Muscle layer of duodenum (tissue), 2 donors: ENCODE measurements around the gene ZNF384.

ENCODE experiments used
- H3K27ac ChIP-seq: one replicate; pipeline ENCODE4 v1.7.0; 2013; ENCODE audit warnings: mild to moderate bottlenecking, low read length
- H3K27me3 ChIP-seq: one replicate; pipeline ENCODE4 v1.7.0; 2013; ENCODE audit warnings: low read depth, mild to moderate bottlenecking, control low read depth, low read length
- H3K36me3 ChIP-seq, 2 donors: one replicate each; pipeline ENCODE4 v1.7.0; 2013; ENCODE audit warnings: low read length in 2 of 2, control low read depth in 1 of 2, mild to moderate bottlenecking in 1 of 2; ENCODE audit not compliant: insufficient read depth in 2 of 2, control insufficient read depth in 1 of 2
- H3K4me1 ChIP-seq, 2 donors: one replicate each; pipeline ENCODE4 v1.7.0; 2013; ENCODE audit warnings: low read length in 2 of 2, mild to moderate bottlenecking in 2 of 2, control low read depth in 1 of 2, moderate library complexity in 1 of 2; ENCODE audit not compliant: insufficient read depth in 2 of 2, control insufficient read depth in 1 of 2
- H3K4me3 ChIP-seq, 2 donors: one replicate each; pipeline ENCODE4 v1.7.0; 2013; ENCODE audit warnings: low read length in 2 of 2, low read depth in 1 of 2, mild to moderate bottlenecking in 1 of 2
- H3K9me3 ChIP-seq, 2 donors: one replicate each; pipeline ENCODE4 v1.7.0; 2013; ENCODE audit warnings: low read length in 2 of 2, control low read depth in 1 of 2, mild to moderate bottlenecking in 1 of 2; ENCODE audit not compliant: control insufficient read depth in 1 of 2
- donor health status: healthy.

Gene ZNF384

DNA sequence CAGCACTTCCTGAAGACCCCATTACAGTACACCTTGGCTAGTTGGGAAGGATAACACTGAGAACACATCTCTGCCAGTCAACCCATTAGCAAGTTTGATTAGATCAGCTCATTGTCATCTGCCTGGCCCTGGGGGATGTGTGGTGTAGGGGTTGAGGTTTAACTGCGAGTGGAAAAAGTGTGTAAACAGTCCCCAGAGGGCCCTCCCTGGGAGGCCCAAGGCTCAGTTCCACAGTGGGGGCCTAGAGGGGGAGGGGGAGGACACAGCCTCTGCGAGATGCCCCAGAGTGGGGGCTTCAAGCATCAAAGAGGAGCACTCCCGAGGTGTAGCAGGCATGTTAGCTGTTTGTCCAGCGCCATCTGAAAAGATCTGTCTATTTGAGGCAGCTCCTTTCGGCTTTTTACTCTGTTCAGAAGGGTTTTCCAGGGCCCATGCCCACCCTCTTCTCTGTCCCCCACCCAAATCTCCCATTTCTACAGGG lies 53.8 kb downstream of the ZNF384 start:
- H3K27ac ChIP-seq, result peak overlapping the region; percentile 61

DNA sequence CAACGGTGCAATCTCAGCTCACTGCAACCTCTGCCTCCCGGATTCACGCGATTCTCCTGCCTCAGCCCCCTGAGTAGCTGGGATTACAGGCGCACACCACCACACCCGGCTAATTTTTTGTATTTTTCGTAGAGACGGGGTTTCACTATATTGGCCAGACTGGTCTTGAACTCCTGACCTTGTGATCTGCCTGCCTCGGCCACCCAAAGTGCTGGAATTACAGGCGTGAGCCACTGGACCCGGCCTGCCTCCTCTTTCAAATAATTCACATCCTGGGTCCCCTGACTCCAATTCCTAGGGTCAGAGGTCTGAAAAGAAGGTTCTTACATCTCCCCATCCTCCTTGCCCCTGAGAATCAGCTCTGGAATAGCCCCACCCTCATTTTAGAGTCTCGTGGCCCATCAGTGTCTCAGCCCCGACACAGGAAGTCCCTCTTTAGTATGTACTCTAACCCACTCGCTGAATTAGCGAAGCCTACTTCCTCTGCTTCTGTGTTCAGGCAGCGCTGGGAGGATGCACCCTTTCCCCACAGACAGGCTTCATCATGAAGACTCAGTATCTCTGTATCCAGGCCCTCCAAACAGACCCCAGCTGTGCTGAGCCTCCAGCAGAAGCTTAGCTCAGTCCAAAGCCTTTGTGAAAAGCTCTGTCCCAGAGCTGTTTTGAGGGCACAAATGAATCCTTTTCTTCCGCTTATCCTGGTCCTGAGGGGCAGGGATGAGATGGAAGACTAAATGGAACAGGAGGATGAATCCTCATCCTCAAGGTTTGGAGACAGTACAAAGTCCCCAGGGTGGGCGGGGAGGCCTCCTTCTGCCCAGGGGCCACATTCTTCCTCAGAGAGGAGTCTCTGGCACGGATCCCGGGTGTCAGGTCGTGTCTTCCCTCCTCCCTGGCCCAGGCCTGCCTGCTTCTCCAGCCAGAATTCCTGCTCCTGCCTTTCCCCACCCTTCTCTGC lies 56.9 kb downstream of the ZNF384 start:
- H3K4me1 ChIP-seq, result peaks cover 8 to 13% of the 10 kb centered on the region in 2 donors

More for the DNA sequence above, 53.8 kb downstream of the ZNF384 start:
- Histone ChIP-seq H3K36me3 (no peaks in the 10 kb centered on the region), H3K27me3 (no peaks in the 10 kb centered on the region), H3K4me3 (peak overlapping the region in 1 of 2 donors; percentile 2), H3K4me1 (peaks cover 8 to 13% of the 10 kb centered on the region in 2 donors), H3K9me3 (no peaks in the 10 kb centered on the region)

GRCh38 chr12:6631549-6631961 lies 57.6 kb downstream of the ZNF384 start:
- H3K27ac ChIP-seq, result peak overlapping the region; percentile 92
- no peaks in the 10 kb centered on the region for H3K9me3 ChIP-seq
- H3K4me3 ChIP-seq, result peak overlapping the region in 1 of 2 donors; percentile 63
- H3K4me1 ChIP-seq, result peaks cover 8 to 13% of the 10 kb centered on the region in 2 donors
- H3K27me3 ChIP-seq, result no peaks in the 10 kb centered on the region
- no peaks in the 10 kb centered on the region for H3K36me3 ChIP-seq

More for the DNA sequence above, 56.9 kb downstream of the ZNF384 start:
- Histone ChIP-seq H3K4me3 (no peak overlapping the region), H3K27ac (peak overlapping the region; percentile 92), H3K9me3 (no peaks in the 10 kb centered on the region), H3K27me3 (no peaks in the 10 kb centered on the region), H3K36me3 (no peaks in the 10 kb centered on the region)

- no peaks in the 10 kb centered on the region for H3K36me3 ChIP-seq
- H3K4me3 ChIP-seq, result peak overlapping the region in 1 of 2 donors; percentile 63
- H3K27ac ChIP-seq, result peak overlapping the region; percentile 92
- H3K9me3 ChIP-seq, result no peaks in the 10 kb centered on the region
- H3K4me1 ChIP-seq, result peaks cover 8 to 13% of the 10 kb centered on the region in 2 donors
- no peaks in the 10 kb centered on the region for H3K27me3 ChIP-seq
Observed at GRCh38 chr12:6630736-6631135, 58.4 kb downstream of the ZNF384 start.

- H3K36me3 ChIP-seq, result no peaks in the 10 kb centered on the region
- peaks cover 0 to 8% of the 10 kb centered on the region in 2 donors for H3K4me1 ChIP-seq
- H3K4me3 ChIP-seq, result no peak overlapping the region
- H3K27ac ChIP-seq, result no peak overlapping the region
- no peaks in the 10 kb centered on the region for H3K27me3 ChIP-seq
- H3K9me3 ChIP-seq, result no peaks in the 10 kb centered on the region
Observed at GRCh38 chr12:6627616-6628015, 61.6 kb downstream of the ZNF384 start.

DNA sequence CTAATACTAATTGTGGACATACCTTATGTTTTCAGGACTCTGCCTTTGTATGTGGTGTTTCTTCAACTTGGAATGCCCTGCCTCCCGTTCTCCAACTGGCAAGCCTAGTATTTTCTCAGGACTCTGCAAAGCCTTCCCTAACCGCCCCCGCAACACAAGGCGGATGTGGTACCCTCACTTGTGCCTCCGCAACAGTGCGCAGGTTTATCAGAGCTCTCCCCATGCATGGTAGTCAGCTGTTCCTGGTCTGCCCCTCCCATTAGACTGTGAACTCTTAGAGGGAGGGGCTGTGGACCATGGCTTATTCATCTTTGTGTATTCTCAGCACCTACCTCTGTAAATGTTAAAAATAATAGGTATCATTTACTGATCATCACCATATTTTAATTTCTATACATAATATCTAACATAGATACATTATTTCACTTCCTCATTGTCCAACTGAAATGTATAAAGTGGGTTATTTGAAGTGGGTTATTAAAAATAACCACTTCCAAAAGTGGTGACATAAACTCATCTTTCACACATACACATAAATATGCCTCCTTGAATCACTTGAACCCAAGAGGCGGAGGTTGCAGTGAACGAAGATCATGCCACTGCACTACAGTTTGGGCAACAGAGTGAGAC lies 62.4 kb downstream of the ZNF384 start:
- no peaks in the 10 kb centered on the region for H3K9me3 ChIP-seq
- no peaks in the 10 kb centered on the region for H3K36me3 ChIP-seq
- no peaks in the 10 kb centered on the region for H3K27me3 ChIP-seq
- H3K27ac ChIP-seq, result no peak overlapping the region
- peaks cover 0 to 8% of the 10 kb centered on the region in 2 donors for H3K4me1 ChIP-seq
- H3K4me3 ChIP-seq, result no peak overlapping the region

DNA sequence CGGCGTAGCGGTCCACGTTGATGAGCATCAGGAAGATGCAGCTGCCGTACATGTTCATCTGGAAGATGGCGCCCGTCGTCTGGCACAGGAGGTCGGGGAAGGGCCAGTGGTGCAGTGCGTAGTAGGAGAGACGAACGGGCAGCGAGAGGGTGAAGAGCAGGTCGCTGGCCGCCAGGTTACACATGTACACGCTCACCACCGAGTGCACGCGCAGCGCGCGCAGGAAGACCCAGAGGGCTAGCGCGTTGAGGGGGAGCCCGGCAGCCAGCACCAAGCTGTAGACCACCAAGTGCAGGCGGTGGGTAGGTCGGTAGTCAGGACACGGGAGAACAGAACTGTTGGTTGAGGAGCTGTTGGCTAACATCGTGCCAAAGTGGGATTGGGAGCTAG lies 68.3 kb downstream of the ZNF384 start:
- Histone ChIP-seq H3K4me3 (peak overlapping the region; percentile 7 to 50), H3K27me3 (no peaks in the 10 kb centered on the region), H3K27ac (no peak overlapping the region), H3K36me3 (no peaks in the 10 kb centered on the region), H3K9me3 (no peaks in the 10 kb centered on the region), H3K4me1 (no peaks in the 10 kb centered on the region)

GRCh38 chr12:6620137-6620884 lies 68.9 kb downstream of the ZNF384 start:
- Histone ChIP-seq H3K27me3 (no peaks in the 10 kb centered on the region), H3K9me3 (no peaks in the 10 kb centered on the region), H3K27ac (no peak overlapping the region), H3K4me1 (no peaks in the 10 kb centered on the region), H3K36me3 (no peaks in the 10 kb centered on the region), H3K4me3 (peak overlapping the region; percentile 7 to 50)

DNA sequence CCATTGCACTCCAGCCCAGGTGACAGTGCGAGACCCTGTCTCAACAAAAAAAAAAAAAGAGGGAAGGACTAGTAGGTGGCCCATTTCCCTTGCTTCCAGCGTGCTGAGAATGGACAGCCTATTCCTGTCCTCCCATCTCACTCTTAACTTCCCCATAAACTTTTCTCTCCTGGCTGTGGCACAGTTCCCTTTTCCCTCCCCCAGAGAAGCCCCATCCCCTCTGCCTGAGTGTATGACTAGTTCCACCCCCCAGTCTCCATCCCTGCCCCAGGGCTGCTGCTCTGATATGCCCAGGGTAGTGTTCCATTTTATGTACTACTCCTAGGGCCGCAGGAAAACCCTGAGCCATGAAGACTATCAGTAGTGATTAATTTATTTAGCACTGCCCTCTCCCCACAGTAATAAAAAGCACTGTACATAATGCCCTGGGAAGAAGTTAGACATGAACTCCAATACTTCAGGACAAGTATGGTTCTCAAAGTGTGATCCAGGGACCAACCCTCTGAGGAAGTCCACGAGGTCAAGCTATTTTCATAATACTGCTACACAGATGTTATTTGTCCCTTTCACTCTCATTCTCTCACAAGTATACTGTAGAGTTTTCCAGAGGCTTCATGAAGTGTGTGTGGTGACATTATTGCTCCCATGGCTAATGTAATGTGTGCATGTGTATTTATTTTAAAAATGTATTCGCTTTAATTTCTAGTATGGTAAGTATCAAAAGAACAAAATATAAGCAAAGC lies 70.5 kb downstream of the ZNF384 start:
- Histone ChIP-seq H3K9me3 (no peaks in the 10 kb centered on the region), H3K27ac (no peak overlapping the region), H3K4me3 (no peak overlapping the region), H3K36me3 (no peaks in the 10 kb centered on the region), H3K27me3 (no peaks in the 10 kb centered on the region), H3K4me1 (no peaks in the 10 kb centered on the region)
